ENCODE measurements around the gene REX1BD.

GRCh38 chr19:18558202-18558555 is 30.4 kb upstream of the REX1BD start:
- TF ChIP-seq SMAD9 (CRISPR knock-in tag; IDR thresholded peaks at IDR 0.05) (no peak), CTCF (CRISPR knock-in tag; IDR thresholded peaks at IDR 0.05) (no peak; the same call in 1 of the 2 replicates), USF2 (IDR thresholded peaks at IDR 0.05; ENCODE audit: low read depth, low read length) (no peak), USF2 (CRISPR knock-in tag; IDR thresholded peaks at IDR 0.05; ENCODE audit: borderline replicate concordance) (no peak), BHLHE40 (IDR thresholded peaks at IDR 0.05; ENCODE audit: low read length) (no peak), FOXC1 (CRISPR knock-in tag; IDR thresholded peaks at IDR 0.05; ENCODE audit: borderline replicate concordance) (no peak), ZNF432 (CRISPR knock-in tag; IDR thresholded peaks at IDR 0.05; ENCODE audit: borderline replicate concordance) (no peak), POLR2A (IDR thresholded peaks at IDR 0.05; ENCODE audit: insufficient read depth in 1 of 2, low read depth in 2 of 2, low read length in 2 of 2) (no peak), ZBTB33 (CRISPR knock-in tag; IDR thresholded peaks at IDR 0.05) (no peak), THAP9 (CRISPR knock-in tag; IDR thresholded peaks at IDR 0.05; ENCODE audit: borderline replicate concordance) (no peak), HNF4G (IDR thresholded peaks at IDR 0.05; ENCODE audit: borderline replicate concordance, low read depth, low read length) (no peak), HNF4G (CRISPR knock-in tag; IDR thresholded peaks at IDR 0.05; ENCODE audit: borderline replicate concordance, low read depth) (no peak)
